MM.1S (cell line): Measurements from ENCODE around the gene CLEC4D.

ENCODE experiments used
- EZH2 ChIP-seq: fragments of 300-600 bp; sonication (generic); optimal IDR thresholded peaks from 2 replicates; pipeline ENCODE3; 2017; ENCODE audit warnings: low read depth, mild to moderate bottlenecking, antibody characterized with exemption, low read length, mixed read lengths
- EZH2phosphoT487 ChIP-seq: fragments of 300-600 bp; sonication (generic); IDR thresholded peaks from 2 replicates; pipeline ENCODE4 v1.6.1; 2018; ENCODE audit warnings: antibody characterized with exemption, low read length
- TF ChIP-seq, protein P1 (sequence below): fragments of 300-600 bp; sonication (generic); IDR thresholded peaks from 2 replicates; pipeline ENCODE4 v1.5.1; 2016; ENCODE audit warnings: antibody characterized with exemption, low read length, mixed read lengths

DNA sequence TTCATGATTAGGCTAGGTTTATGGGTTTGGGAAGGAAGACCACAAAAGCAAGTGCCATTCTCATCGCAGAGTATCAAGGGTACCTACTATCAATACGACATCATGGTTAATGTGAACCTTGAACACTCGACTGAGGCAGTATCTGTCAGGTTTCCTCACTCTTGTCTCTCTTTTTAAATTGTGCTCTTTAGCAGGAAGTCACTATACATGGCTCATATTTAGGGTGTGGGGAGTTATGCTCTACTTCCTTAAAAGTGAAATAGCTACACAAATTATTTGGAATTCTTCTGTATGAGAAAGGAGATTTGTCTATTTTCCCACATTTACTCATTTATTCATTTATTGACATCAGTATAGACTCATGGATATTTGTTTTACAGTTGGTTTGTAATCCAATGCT is 33.3 kb downstream of the CLEC4D start:
- TF ChIP-seq, protein P1, sequence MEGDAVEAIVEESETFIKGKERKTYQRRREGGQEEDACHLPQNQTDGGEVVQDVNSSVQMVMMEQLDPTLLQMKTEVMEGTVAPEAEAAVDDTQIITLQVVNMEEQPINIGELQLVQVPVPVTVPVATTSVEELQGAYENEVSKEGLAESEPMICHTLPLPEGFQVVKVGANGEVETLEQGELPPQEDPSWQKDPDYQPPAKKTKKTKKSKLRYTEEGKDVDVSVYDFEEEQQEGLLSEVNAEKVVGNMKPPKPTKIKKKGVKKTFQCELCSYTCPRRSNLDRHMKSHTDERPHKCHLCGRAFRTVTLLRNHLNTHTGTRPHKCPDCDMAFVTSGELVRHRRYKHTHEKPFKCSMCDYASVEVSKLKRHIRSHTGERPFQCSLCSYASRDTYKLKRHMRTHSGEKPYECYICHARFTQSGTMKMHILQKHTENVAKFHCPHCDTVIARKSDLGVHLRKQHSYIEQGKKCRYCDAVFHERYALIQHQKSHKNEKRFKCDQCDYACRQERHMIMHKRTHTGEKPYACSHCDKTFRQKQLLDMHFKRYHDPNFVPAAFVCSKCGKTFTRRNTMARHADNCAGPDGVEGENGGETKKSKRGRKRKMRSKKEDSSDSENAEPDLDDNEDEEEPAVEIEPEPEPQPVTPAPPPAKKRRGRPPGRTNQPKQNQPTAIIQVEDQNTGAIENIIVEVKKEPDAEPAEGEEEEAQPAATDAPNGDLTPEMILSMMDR, result no peak
- TF ChIP-seq EZH2 (no peak), EZH2phosphoT487 (no peak)
